HL-60 (cell line): ENCODE measurements around the gene DACT3.

Experiments
- CTCF ChIP-seq: IDR thresholded peaks from one replicate; pipeline ENCODE4 v1.5.1; 2011; ENCODE audit warnings: low read length, control low read depth, inconsistent platforms; ENCODE audit not compliant: insufficient read depth
- GABPA ChIP-seq: IDR thresholded peaks from 2 replicates; pipeline ENCODE4 v1.6.1; 2012; ENCODE audit warnings: low read depth
- SPI1 ChIP-seq: IDR thresholded peaks from 2 replicates; pipeline ENCODE4 v1.6.1; 2012; ENCODE audit warnings: low read depth, mild to moderate bottlenecking, borderline replicate concordance

DNA sequence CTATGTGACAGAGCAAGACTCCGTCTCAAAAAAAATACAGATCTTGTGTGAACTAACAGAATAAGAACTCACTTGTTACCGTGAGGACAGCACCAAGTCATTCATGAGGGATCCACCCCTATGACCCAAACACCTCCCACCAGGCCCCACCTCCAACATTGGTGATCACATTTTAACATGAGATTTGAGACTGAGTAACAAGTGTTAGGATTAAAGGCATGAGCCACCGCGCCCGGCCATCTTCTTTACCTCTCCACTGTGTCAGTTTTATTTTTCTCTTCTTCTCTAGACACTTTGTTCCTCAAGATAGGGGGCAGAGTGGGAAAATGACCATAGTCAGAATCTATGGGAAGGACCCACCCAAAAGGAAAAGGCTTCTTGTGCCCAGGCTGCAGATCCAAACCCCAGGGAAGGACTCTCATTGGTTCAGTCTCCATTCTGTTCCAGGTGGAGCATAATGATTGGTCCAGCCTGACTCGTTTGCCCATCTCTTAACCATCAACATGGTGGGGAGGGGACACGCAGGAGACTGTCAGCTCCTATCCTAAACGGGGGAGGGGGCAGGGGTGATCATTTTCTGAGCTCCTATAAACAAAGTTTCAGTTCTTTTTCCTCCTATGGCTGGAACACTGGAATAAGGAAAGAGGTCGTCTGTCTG is 61.1 kb downstream of the DACT3 start:
- no peak for TF ChIP-seq SPI1
- no peak for TF ChIP-seq GABPA
- TF ChIP-seq CTCF: no peak
